Fibroblast of lung (primary cell): ENCODE results near the gene KLK13. TPM values are rescaled to one million over a fixed set of nuclear protein-coding genes. Genes with fewer than 3 reads are reported as not detected.

Source experiments
- DNase-seq, 2 donors: peaks; one replicate each; pipeline versions ENCODE4 v3.0.0 to v3.0.0-alpha.2; 2010; ENCODE audit warnings: low read depth in 2 of 2
- H2AFZ ChIP-seq: 2 replicates; pipeline ENCODE4 v1.5.1; 2012; ENCODE audit warnings: low read length, control low read depth, inconsistent platforms
- H3K27ac ChIP-seq: 2 replicates; pipeline ENCODE4 v1.5.1; 2011; ENCODE audit warnings: low read length, control low read depth; ENCODE audit not compliant: insufficient read depth
- H3K27me3 ChIP-seq: 2 replicates; pipeline ENCODE4 v1.5.1; 2011; ENCODE audit warnings: mild to moderate bottlenecking, low read length; ENCODE audit not compliant: control insufficient read depth, insufficient read depth
- H3K36me3 ChIP-seq: 2 replicates; pipeline ENCODE4 v1.5.1; 2011; ENCODE audit warnings: low read length; ENCODE audit not compliant: control insufficient read depth, insufficient read depth
- H3K4me1 ChIP-seq: 2 replicates; pipeline ENCODE4 v1.5.1; 2011; ENCODE audit warnings: low read length; ENCODE audit not compliant: control insufficient read depth, insufficient read depth; ENCODE audit errors: extremely low read depth
- H3K4me2 ChIP-seq: 2 replicates; pipeline ENCODE4 v1.5.1; 2011; ENCODE audit warnings: low read length, control low read depth; ENCODE audit not compliant: insufficient read depth; ENCODE audit errors: extremely low read depth
- H3K4me3 ChIP-seq, 4 experiments: fragments of 200-600 bp in 1 of 4; sonication (generic) in 1 of 4; replicated peaks in 1 of 4; 2 replicates each; pipeline ENCODE4 v1.5.1; 2011 to 2016; ENCODE audit warnings: low read length in 4 of 4, low read depth in 3 of 4, mild to moderate bottlenecking in 3 of 4, control low read depth in 2 of 4, inconsistent platforms in 1 of 4, mixed read lengths in 1 of 4; ENCODE audit not compliant: insufficient read depth in 1 of 4; ENCODE audit errors: control extremely low read depth in 1 of 4
- H3K79me2 ChIP-seq: 2 replicates; pipeline ENCODE4 v1.5.1; 2012; ENCODE audit warnings: mild to moderate bottlenecking, low read length, inconsistent platforms; ENCODE audit not compliant: control insufficient read depth, insufficient read depth
- H3K9ac ChIP-seq: 2 replicates; pipeline ENCODE4 v1.5.1; 2011; ENCODE audit warnings: mild to moderate bottlenecking, low read length, control low read depth; ENCODE audit not compliant: insufficient read depth
- H3K9me3 ChIP-seq: 2 replicates; pipeline ENCODE4 v1.5.1; 2012; ENCODE audit warnings: low read depth, low read length; ENCODE audit not compliant: control insufficient read depth, insufficient read depth
- H4K20me1 ChIP-seq: 2 replicates; pipeline ENCODE4 v1.5.1; 2011; ENCODE audit warnings: low read length; ENCODE audit not compliant: control insufficient read depth, insufficient read depth; ENCODE audit errors: extremely low read depth
- CTCF ChIP-seq, 2 donors: IDR thresholded peaks in 1 of 2; conservative IDR thresholded peaks in 1 of 2; 1 replicate in 1 of 2; 2 replicates in 1 of 2; pipeline ENCODE4 v1.5.1; 2011 to 2012; ENCODE audit warnings: low read length in 2 of 2, control low read depth in 1 of 2, inconsistent platforms in 1 of 2, low read depth in 1 of 2, mild to moderate bottlenecking in 1 of 2
- EZH2 ChIP-seq: IDR thresholded peaks from 2 replicates; pipeline ENCODE4 v1.5.1; 2012; ENCODE audit warnings: low read length, control low read depth, mild to moderate bottlenecking; ENCODE audit errors: missing control alignments
- polyA plus RNA-seq, 2 donors: library from polyadenylated mRNA; depleted of rRNA in 1 of 2; stranded (reverse) in 1 of 2; unstranded in 1 of 2; fragments of >200 nt; gene quantifications; 2 replicates each; pipeline ENCODE4 v1.2.1, GENCODE V29; 2011 to 2012; ENCODE audit warnings: missing spikeins in 1 of 2
- total RNA-seq: library from RNA; depleted of rRNA; stranded (reverse); fragments of >200 nt; gene quantifications from 2 replicates; pipeline ENCODE4 v1.2.1, GENCODE V29; 2014

KLK13 gene
- total and polyA plus RNA-seq, 2 donors (not counting 1 experiment from before 2014, with no cell fraction given), result not detected

GRCh38 chr19:51027873-51028272, 37.0 kb downstream of the KLK13 start:
- Histone ChIP-seq H3K9me3 (no peaks in the 10 kb centered on the region), H4K20me1 (no peaks in the 10 kb centered on the region), H3K27me3 (no peaks in the 10 kb centered on the region), H3K79me2 (no peaks in the 10 kb centered on the region), H3K4me3 (no peak overlapping the region), H3K9ac (no peak overlapping the region), H3K27ac (no peak overlapping the region), H3K36me3 (no peaks in the 10 kb centered on the region), H3K4me2 (no peak overlapping the region), H3K4me1 (no peaks in the 10 kb centered on the region), H2AFZ (no peak overlapping the region)
- no peak for TF ChIP-seq CTCF (conservative IDR thresholded peaks at IDR 0.05 in 1 of 2, IDR thresholded peaks at IDR 0.05 in 1 of 2; ENCODE audit: low read depth in 1 of 2, low read length in 2 of 2)
- no peak for TF ChIP-seq EZH2
- no peak for DNase-seq

GRCh38 chr19:51027126-51027806, 37.6 kb downstream of the KLK13 start:
- no peaks in the 10 kb centered on the region for H3K79me2 ChIP-seq
- TF ChIP-seq CTCF (conservative IDR thresholded peaks at IDR 0.05 in 1 of 2, IDR thresholded peaks at IDR 0.05 in 1 of 2; ENCODE audit: low read depth in 1 of 2, low read length in 2 of 2), result no peak
- no peak for TF ChIP-seq EZH2
- DNase-seq, result no peak

GRCh38 chr19:51026554-51026831, 38.4 kb downstream of the KLK13 start, which contains the start of gene KLK11:
TSS of gene KLK11 (minus strand) at chr19:51026616. CDS start at chr19:51025631, 985 bp downstream.
- Histone ChIP-seq H3K4me2 (no peak within 1 kb of the TSS), H3K79me2 (no peaks in the 10 kb centered on the region), H3K27me3 (no peaks in the 10 kb centered on the region), H3K27ac (no peak within 1 kb of the TSS), H2AFZ (no peak within 1 kb of the TSS), H3K36me3 (no peaks in the 10 kb centered on the region), H3K9me3 (no peaks in the 10 kb centered on the region), H3K4me3 (no peak within 1 kb of the TSS), H4K20me1 (no peaks in the 10 kb centered on the region), H3K4me1 (no peaks in the 10 kb centered on the region), H3K9ac (no peak within 1 kb of the TSS)
- DNase-seq, result no peak
- TF ChIP-seq EZH2 (no peak), CTCF (conservative IDR thresholded peaks at IDR 0.05 in 1 of 2, IDR thresholded peaks at IDR 0.05 in 1 of 2; ENCODE audit: low read depth in 1 of 2, low read length in 2 of 2) (no peak)

More at GRCh38 chr19:51027126-51027806, 37.6 kb downstream of the KLK13 start:
- H3K27me3 ChIP-seq, result no peaks in the 10 kb centered on the region
- H3K27ac ChIP-seq, result no peak overlapping the region
- H3K36me3 ChIP-seq, result no peaks in the 10 kb centered on the region
- H3K9me3 ChIP-seq, result no peaks in the 10 kb centered on the region
- H3K4me3 ChIP-seq, result no peak overlapping the region
- H2AFZ ChIP-seq, result no peak overlapping the region
- H4K20me1 ChIP-seq, result no peaks in the 10 kb centered on the region
- H3K4me1 ChIP-seq, result no peaks in the 10 kb centered on the region
- H3K4me2 ChIP-seq, result no peak overlapping the region
- no peak overlapping the region for H3K9ac ChIP-seq
